Spinal cord (tissue), 10 donors: ENCODE results near the gene DIP2B. TPM values are rescaled to one million over a fixed set of nuclear protein-coding genes. Genes with fewer than 3 reads are reported as not detected.
A peak's percentile ranks its signal among the peaks of the same experiment; 100 is the strongest.

ENCODE experiments used
- DNase-seq, 6 donors: peaks; one replicate each; pipeline versions ENCODE4 v3.0.0 to v3.0.0-alpha.2; 2013 to 2015; ENCODE audit warnings: low spot score in 6 of 6, low read depth in 4 of 6
- H3K27ac ChIP-seq: one replicate; pipeline ENCODE4 v1.5.1; 2013; ENCODE audit warnings: low read depth, low read length, control low read depth
- H3K27me3 ChIP-seq: one replicate; pipeline ENCODE4 v1.6.1; 2013; ENCODE audit warnings: low read length; ENCODE audit not compliant: control insufficient read depth, insufficient read depth
- H3K36me3 ChIP-seq: one replicate; pipeline ENCODE4 v1.6.1; 2013; ENCODE audit warnings: low read length; ENCODE audit not compliant: control insufficient read depth, insufficient read depth
- H3K4me1 ChIP-seq: one replicate; pipeline ENCODE4 v1.6.1; 2013; ENCODE audit warnings: low read length; ENCODE audit not compliant: control insufficient read depth, insufficient read depth
- H3K4me3 ChIP-seq: one replicate; pipeline ENCODE4 v1.5.1; 2013; ENCODE audit warnings: low read depth, low read length, control low read depth
- H3K9me3 ChIP-seq: one replicate; pipeline ENCODE4 v1.6.1; 2013; ENCODE audit warnings: low read length; ENCODE audit not compliant: control insufficient read depth, insufficient read depth
- WGBS: methylation state at CpG from one replicate; pipeline ENCODE4 v1.1.5; 2013; ENCODE audit warnings: missing lambda C conversion rate; ENCODE audit not compliant: insufficient coverage; 5-methylcytosine and 5-hydroxymethylcytosine counted together
- polyA plus RNA-seq, 2 donors: library from polyadenylated mRNA; unstranded; fragments of 120-200 nt; gene quantifications; one replicate each; pipeline ENCODE4 v1.2.1, GENCODE V29; 2013; ENCODE audit not compliant: insufficient read length in 2 of 2
- total RNA-seq, 2 donors: library from RNA; depleted of rRNA in 1 of 2; stranded (reverse); fragments of 120-200 nt in 1 of 2; fragments of >200 nt in 1 of 2; gene quantifications; one replicate each; pipeline versions ENCODE4 v1.2.3 to v1.2.4, GENCODE V29; 2013 to 2014
- donor health status: healthy.

DIP2B gene
- total and polyA plus RNA-seq, 4 donors: 41.8 to 90.8 (median 54.0) TPM

DNA sequence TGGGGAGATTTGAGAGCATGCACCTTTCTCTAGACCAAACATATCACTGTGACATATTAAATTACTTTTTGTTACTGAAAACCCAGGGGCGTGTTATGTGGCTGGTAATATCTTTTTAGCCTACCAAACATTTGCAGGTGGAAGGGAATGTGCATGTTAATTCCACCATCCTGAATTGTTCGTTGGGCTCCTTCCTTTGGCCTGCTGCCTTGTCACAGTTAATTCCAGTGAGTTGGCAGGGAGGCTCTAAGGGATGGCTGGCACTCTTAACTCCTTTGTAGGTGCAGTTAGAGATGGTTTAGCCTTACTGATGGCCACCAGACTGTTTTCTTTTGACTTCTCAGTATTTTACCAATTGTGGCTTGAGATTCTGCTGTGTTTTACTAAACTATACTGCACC is 64.5 kb downstream of the DIP2B start:
- Histone ChIP-seq H3K9me3 (no peaks in the 10 kb centered on the region), H3K4me3 (no peak overlapping the region), H3K4me1 (peaks cover 4% of the 10 kb centered on the region), H3K36me3 (no peaks in the 10 kb centered on the region), H3K27ac (no peak overlapping the region), H3K27me3 (no peaks in the 10 kb centered on the region)
- WGBS: 20% methylated on average over 1 of the region's 2 CpGs
- DNase-seq: peak in 3 of 6 donors; percentile 21 to 73 (median 63)

DNA sequence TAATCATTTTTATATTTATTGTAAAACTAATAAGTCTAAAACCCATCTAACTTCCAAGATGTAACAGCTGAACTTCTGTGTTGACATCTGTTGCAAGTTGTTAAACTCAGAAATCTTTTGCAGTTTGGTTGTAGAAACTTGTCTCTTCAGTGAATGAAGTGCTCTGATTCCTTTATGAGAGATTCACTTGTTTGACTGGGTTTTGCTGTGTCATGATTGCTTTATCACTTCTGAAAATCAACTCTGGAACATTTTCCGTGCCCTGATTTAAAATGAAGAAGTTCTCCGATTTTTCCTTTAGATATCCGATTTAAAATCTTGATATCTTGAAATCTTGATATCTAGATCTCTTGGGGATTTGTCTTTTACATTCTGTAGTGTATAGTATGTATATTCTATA is 65.1 kb downstream of the DIP2B start:
- H3K27ac ChIP-seq: no peak overlapping the region
- no peaks in the 10 kb centered on the region for H3K27me3 ChIP-seq
- no peaks in the 10 kb centered on the region for H3K9me3 ChIP-seq
- DNase-seq: no peak
- no CpG with 5 or more reads among the region's 3 CpGs for WGBS
- no peak overlapping the region for H3K4me3 ChIP-seq
- H3K4me1 ChIP-seq: peaks cover 4% of the 10 kb centered on the region
- no peaks in the 10 kb centered on the region for H3K36me3 ChIP-seq

DNA sequence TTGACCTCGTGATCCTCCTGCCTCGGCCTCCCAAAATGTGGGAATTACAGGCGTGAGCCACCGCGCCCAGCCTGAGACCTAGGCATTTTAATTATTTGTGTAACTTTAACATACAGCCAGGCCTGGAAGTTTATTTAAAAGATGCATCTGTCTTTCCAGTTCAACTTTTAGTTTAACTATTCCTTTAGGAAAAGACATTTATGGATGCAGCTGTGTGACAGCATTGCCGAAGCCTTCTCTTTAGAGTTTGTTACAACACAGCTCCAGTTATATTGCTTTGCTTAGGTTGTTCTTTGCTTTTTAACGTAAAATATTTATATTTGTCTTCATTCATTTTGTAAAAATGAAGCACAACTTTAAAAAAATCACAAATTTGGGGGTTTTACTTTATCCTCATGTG is 67.0 kb downstream of the DIP2B start:
- Histone ChIP-seq H3K27ac (no peak overlapping the region), H3K4me1 (peaks cover 13% of the 10 kb centered on the region), H3K9me3 (no peaks in the 10 kb centered on the region), H3K36me3 (no peaks in the 10 kb centered on the region), H3K27me3 (no peaks in the 10 kb centered on the region), H3K4me3 (no peak overlapping the region)
- 100% methylated on average over 1 of the region's 7 CpGs for WGBS
- DNase-seq: no peak

DNA sequence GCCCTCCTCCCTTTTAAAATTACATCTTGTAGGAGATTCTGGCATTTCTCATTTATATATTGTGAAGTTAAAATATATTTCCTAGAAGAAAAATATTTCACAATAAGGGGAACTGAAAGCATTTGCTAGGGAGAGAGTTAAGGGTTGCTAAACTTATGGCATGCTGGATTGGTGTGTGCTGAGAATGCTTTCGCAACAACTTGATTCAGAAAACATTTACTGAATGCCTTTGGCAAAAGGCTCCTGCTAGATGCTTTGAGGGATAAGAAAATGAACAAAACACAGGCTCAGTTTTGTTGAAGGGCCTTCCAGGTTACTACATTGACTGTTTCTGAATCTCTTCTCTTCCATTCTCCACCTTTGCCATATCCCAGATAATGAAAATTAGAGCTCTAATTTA is 67.5 kb downstream of the DIP2B start:
- Histone ChIP-seq H3K27ac (peak overlapping the region; percentile 61), H3K27me3 (no peaks in the 10 kb centered on the region), H3K4me3 (no peak overlapping the region), H3K9me3 (no peaks in the 10 kb centered on the region), H3K36me3 (no peaks in the 10 kb centered on the region), H3K4me1 (peaks cover 13% of the 10 kb centered on the region)
- WGBS: 25% methylated on average over 1 of the region's 1 CpG
- DNase-seq: peak in 2 of 6 donors; percentile 32 to 45

DNA sequence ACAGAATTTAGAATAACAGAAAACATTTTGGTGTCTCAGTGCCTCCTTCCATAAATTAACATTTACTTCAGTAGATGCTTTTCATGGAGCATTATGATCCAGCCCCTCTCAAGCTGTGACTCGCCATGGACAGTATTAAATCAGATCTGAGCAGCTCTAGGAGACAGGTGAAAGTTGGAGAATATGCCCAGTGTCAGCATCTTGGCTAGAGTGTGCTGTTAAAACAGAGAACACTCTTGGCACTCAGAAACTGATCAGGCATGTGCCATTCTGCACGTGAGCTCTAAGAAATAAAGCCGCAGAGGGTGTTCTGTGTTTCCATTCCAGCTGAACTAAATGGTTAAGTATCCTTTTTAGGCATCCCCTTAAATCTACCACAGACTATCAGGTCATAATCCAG is 68.0 kb downstream of the DIP2B start:
- Histone ChIP-seq H3K4me1 (peaks cover 13% of the 10 kb centered on the region), H3K27me3 (no peaks in the 10 kb centered on the region), H3K36me3 (no peaks in the 10 kb centered on the region), H3K4me3 (no peak overlapping the region), H3K27ac (peak overlapping the region; percentile 61), H3K9me3 (no peaks in the 10 kb centered on the region)
- peak in 2 of 6 donors; percentile 53 to 55 for DNase-seq
- 38% methylated on average over 3 of the region's 3 CpGs for whole genome bisulfite sequencing

DNA sequence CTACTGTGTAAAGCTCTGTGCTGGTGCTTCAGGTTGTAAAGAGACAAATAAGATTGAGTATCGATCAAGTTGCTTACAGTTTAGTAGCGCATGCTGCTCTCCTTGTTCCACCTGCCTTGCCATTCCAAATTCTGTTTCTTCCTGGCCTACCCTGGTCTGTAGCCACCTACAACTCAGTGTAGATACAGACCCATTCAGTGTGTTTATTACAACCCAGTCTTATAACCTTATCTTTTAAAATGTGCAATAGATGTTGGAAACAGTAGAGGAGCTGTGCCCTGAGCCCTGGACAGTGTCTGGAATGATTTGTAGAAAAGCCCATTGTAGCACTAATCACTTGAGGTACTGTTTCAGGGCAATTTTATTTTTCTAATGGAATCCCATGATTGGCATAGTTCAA is 68.5 kb downstream of the DIP2B start:
- WGBS: 74% methylated on average over 2 of the region's 2 CpGs
- Histone ChIP-seq H3K36me3 (no peaks in the 10 kb centered on the region), H3K4me3 (no peak overlapping the region), H3K27me3 (no peaks in the 10 kb centered on the region), H3K9me3 (no peaks in the 10 kb centered on the region), H3K27ac (peak overlapping the region; percentile 61), H3K4me1 (peaks cover 13% of the 10 kb centered on the region)
- DNase-seq: no peak

DNA sequence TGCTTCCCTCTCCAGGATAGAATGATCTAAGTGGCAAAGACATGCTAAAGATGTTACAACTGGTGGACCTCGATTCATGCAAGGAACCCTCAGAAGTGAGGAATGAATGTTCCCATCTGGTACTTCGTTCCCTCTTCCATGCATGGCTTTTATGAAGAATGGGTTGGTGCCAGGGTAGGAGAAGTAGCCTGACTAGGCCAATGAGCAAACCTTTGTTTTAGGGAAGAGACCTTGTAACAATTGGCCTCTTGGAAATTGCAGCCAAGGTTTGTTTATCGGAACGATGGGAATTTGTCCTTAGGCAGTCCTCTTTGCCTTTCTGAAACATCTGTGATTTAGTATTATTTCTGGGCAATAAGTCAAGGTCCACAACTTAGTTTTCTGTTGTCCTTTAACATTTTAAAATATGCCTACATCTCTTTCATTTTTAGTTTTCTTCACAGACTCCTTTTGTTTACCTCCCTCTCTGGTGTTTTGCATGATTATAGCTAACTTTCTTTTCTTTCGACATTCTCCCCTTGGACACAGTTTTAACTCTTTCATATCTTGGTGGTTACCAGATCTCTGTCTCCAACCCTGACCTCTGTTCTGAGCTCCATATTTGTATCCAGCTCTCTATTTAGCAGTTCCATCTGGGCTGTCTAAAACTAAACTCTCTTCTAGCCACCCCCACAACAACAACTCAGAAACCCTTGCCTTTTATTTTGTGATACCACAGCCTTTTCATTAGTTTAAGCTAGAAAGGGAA is 70.0 kb downstream of the DIP2B start:
- Histone ChIP-seq H3K27me3 (no peaks in the 10 kb centered on the region), H3K27ac (peak overlapping the region; percentile 67), H3K36me3 (no peaks in the 10 kb centered on the region), H3K4me3 (no peak overlapping the region), H3K9me3 (no peaks in the 10 kb centered on the region), H3K4me1 (peaks cover 13% of the 10 kb centered on the region)
- 24% methylated on average over 3 of the region's 5 CpGs for WGBS
- no peak for DNase-seq

DNA sequence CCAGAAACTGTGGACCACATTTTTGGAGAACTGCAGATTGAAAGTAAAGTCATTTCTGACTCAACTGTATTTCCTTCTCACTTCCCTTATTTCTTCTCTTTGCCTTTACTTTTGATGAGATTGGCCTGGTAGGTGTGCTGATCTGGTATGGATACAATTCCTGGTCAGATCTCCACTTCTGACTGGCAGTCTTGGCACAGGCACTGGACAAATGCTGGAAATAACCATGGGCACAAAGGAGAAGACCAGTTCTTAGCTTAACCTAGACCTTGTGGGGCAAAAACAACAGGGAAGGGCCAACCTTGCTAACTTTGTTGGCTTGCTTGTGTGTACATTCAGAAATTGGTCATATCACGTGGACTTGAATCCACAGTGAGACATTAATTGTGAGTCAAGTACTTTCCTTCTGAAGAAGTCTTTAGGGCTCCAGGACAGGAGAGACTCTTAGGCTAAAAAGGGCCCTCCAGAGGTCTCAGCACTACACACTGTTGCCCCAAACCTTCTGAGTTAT is 75.0 kb downstream of the DIP2B start:
- no peak overlapping the region for H3K27ac ChIP-seq
- WGBS: 50% methylated on average over 1 of the region's 1 CpG
- DNase-seq: no peak
- no peak overlapping the region for H3K4me3 ChIP-seq
- peaks cover 14% of the 10 kb centered on the region for H3K4me1 ChIP-seq
- H3K9me3 ChIP-seq: no peaks in the 10 kb centered on the region
- H3K36me3 ChIP-seq: no peaks in the 10 kb centered on the region
- H3K27me3 ChIP-seq: no peaks in the 10 kb centered on the region

DNA sequence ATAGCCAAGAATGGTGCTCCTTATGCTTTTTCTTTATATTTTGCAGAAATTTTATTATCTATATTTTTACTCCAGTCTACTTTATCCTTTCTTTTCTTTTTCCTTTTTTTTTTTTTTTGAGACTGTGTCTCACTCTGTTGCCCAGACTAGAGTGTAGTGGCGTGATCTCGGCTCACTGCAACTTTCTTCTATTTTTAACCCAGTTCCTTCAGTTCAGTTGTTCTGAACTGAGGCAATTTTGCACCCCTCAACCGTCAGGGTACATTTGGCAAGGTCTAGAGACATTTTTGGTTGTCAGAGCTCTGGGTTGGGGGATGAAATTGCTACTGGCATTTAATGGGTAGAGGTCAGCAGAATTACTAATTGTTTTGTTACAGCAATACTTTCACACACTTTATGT is 75.7 kb downstream of the DIP2B start:
- Histone ChIP-seq H3K4me1 (peaks cover 11% of the 10 kb centered on the region), H3K36me3 (no peaks in the 10 kb centered on the region), H3K27me3 (no peaks in the 10 kb centered on the region), H3K27ac (no peak overlapping the region), H3K9me3 (no peaks in the 10 kb centered on the region), H3K4me3 (no peak overlapping the region)
- no peak for DNase-seq
- WGBS: no CpG with 5 or more reads among the region's 3 CpGs
